Rectal smooth muscle tissue (tissue), 1 donor: Measurements from ENCODE around the gene SCT.

Experiments
- H3K27ac ChIP-seq: one replicate; pipeline ENCODE4 v1.7.0; 2013; ENCODE audit warnings: low read depth, low read length, inconsistent platforms
- H3K27me3 ChIP-seq: one replicate; pipeline ENCODE4 v1.7.0; 2013; ENCODE audit warnings: low read length; ENCODE audit not compliant: control insufficient read depth, insufficient read depth
- H3K36me3 ChIP-seq: one replicate; pipeline ENCODE4 v1.7.0; 2013; ENCODE audit warnings: low read length; ENCODE audit not compliant: control insufficient read depth, insufficient read depth
- H3K4me1 ChIP-seq: one replicate; pipeline ENCODE4 v1.7.0; 2013; ENCODE audit warnings: low read length; ENCODE audit not compliant: control insufficient read depth, insufficient read depth
- H3K4me3 ChIP-seq: one replicate; pipeline ENCODE4 v1.7.0; 2013; ENCODE audit warnings: low read length
- H3K9ac ChIP-seq: one replicate; pipeline ENCODE4 v1.7.0; 2013; ENCODE audit warnings: low read length

The SCT gene

GRCh38 chr11:596374-596773 lies 30.6 kb downstream of the SCT start:
- no peak overlapping the region for H3K9ac ChIP-seq
- no peak overlapping the region for H3K27ac ChIP-seq
- H3K27me3 ChIP-seq, result no peaks in the 10 kb centered on the region
- H3K36me3 ChIP-seq, result peaks cover 52% of the 10 kb centered on the region
- H3K4me3 ChIP-seq, result no peak overlapping the region
- no peaks in the 10 kb centered on the region for H3K4me1 ChIP-seq

- Histone ChIP-seq H3K36me3 (peaks cover 54% of the 10 kb centered on the region), H3K27me3 (no peaks in the 10 kb centered on the region), H3K4me1 (no peaks in the 10 kb centered on the region), H3K9ac (no peak overlapping the region), H3K27ac (no peak overlapping the region), H3K4me3 (no peak overlapping the region)
Observed at GRCh38 chr11:595400-595799, 31.6 kb downstream of the SCT start.

GRCh38 chr11:593347-593746 lies 33.6 kb downstream of the SCT start:
- no peak overlapping the region for H3K27ac ChIP-seq
- peaks cover 51% of the 10 kb centered on the region for H3K36me3 ChIP-seq
- H3K27me3 ChIP-seq, result no peaks in the 10 kb centered on the region
- no peak overlapping the region for H3K9ac ChIP-seq
- H3K4me3 ChIP-seq, result no peak overlapping the region
- H3K4me1 ChIP-seq, result no peaks in the 10 kb centered on the region

- Histone ChIP-seq H3K4me3 (no peak overlapping the region), H3K27ac (no peak overlapping the region), H3K4me1 (no peaks in the 10 kb centered on the region), H3K36me3 (peaks cover 47% of the 10 kb centered on the region), H3K27me3 (no peaks in the 10 kb centered on the region), H3K9ac (no peak overlapping the region)
Observed at GRCh38 chr11:592918-593317, 34.1 kb downstream of the SCT start.

GRCh38 chr11:592501-592900 lies 34.5 kb downstream of the SCT start:
- H3K27me3 ChIP-seq, result no peaks in the 10 kb centered on the region
- no peak overlapping the region for H3K9ac ChIP-seq
- H3K27ac ChIP-seq, result no peak overlapping the region
- peaks cover 45% of the 10 kb centered on the region for H3K36me3 ChIP-seq
- no peak overlapping the region for H3K4me3 ChIP-seq
- no peaks in the 10 kb centered on the region for H3K4me1 ChIP-seq

GRCh38 chr11:590997-591396 lies 36.0 kb downstream of the SCT start:
- H3K9ac ChIP-seq, result no peak overlapping the region
- H3K4me3 ChIP-seq, result no peak overlapping the region
- no peak overlapping the region for H3K27ac ChIP-seq
- no peaks in the 10 kb centered on the region for H3K4me1 ChIP-seq
- peaks cover 41% of the 10 kb centered on the region for H3K36me3 ChIP-seq
- no peaks in the 10 kb centered on the region for H3K27me3 ChIP-seq

- no peak overlapping the region for H3K27ac ChIP-seq
- H3K36me3 ChIP-seq, result peaks cover 39% of the 10 kb centered on the region
- no peaks in the 10 kb centered on the region for H3K27me3 ChIP-seq
- no peak overlapping the region for H3K4me3 ChIP-seq
- H3K4me1 ChIP-seq, result no peaks in the 10 kb centered on the region
- H3K9ac ChIP-seq, result no peak overlapping the region
Observed at GRCh38 chr11:589798-590197, 37.2 kb downstream of the SCT start.

- H3K4me3 ChIP-seq, result no peak overlapping the region
- H3K27me3 ChIP-seq, result no peaks in the 10 kb centered on the region
- H3K27ac ChIP-seq, result no peak overlapping the region
- H3K4me1 ChIP-seq, result no peaks in the 10 kb centered on the region
- peaks cover 37% of the 10 kb centered on the region for H3K36me3 ChIP-seq
- no peak overlapping the region for H3K9ac ChIP-seq
Observed at GRCh38 chr11:587978-588380, 39.0 kb downstream of the SCT start.

GRCh38 chr11:587546-587945 lies 39.4 kb downstream of the SCT start:
- Histone ChIP-seq H3K27me3 (no peaks in the 10 kb centered on the region), H3K36me3 (peaks cover 34% of the 10 kb centered on the region), H3K27ac (no peak overlapping the region), H3K4me3 (no peak overlapping the region), H3K9ac (no peak overlapping the region), H3K4me1 (no peaks in the 10 kb centered on the region)

GRCh38 chr11:586376-587316 lies 40.3 kb downstream of the SCT start:
- Histone ChIP-seq H3K27ac (no peak overlapping the region), H3K4me1 (no peaks in the 10 kb centered on the region), H3K36me3 (peaks cover 33% of the 10 kb centered on the region), H3K9ac (no peak overlapping the region), H3K4me3 (no peak overlapping the region), H3K27me3 (no peaks in the 10 kb centered on the region)

- Histone ChIP-seq H3K4me1 (peaks cover 2% of the 10 kb centered on the region), H3K27me3 (no peaks in the 10 kb centered on the region), H3K4me3 (no peak overlapping the region), H3K27ac (no peak overlapping the region), H3K36me3 (peaks cover 25% of the 10 kb centered on the region), H3K9ac (no peak overlapping the region)
Observed at GRCh38 chr11:584287-584686, 42.7 kb downstream of the SCT start.

GRCh38 chr11:581752-582151 lies 45.2 kb downstream of the SCT start:
- no peak overlapping the region for H3K27ac ChIP-seq
- H3K4me3 ChIP-seq, result no peak overlapping the region
- H3K36me3 ChIP-seq, result peaks cover 16% of the 10 kb centered on the region
- H3K27me3 ChIP-seq, result no peaks in the 10 kb centered on the region
- peaks cover 12% of the 10 kb centered on the region for H3K4me1 ChIP-seq
- H3K9ac ChIP-seq, result no peak overlapping the region

- H3K4me3 ChIP-seq, result no peak overlapping the region
- no peaks in the 10 kb centered on the region for H3K27me3 ChIP-seq
- H3K9ac ChIP-seq, result no peak overlapping the region
- no peak overlapping the region for H3K27ac ChIP-seq
- H3K36me3 ChIP-seq, result peaks cover 15% of the 10 kb centered on the region
- peaks cover 12% of the 10 kb centered on the region for H3K4me1 ChIP-seq
Observed at GRCh38 chr11:581342-581741, 45.6 kb downstream of the SCT start.
